Ectodermal cell (in vitro differentiated cells): ENCODE results near the gene MAGI2.

Source experiments
- H3K27ac ChIP-seq: 2 replicates; pipeline ENCODE4 v1.7.0; 2013; ENCODE audit warnings: mild to moderate bottlenecking, low read depth, low read length; ENCODE audit not compliant: insufficient read depth, poor library complexity, severe bottlenecking
- H3K27me3 ChIP-seq: 2 replicates; pipeline ENCODE4 v1.7.0; 2013; ENCODE audit warnings: mild to moderate bottlenecking, low read length; ENCODE audit not compliant: insufficient read depth, control insufficient read depth, poor library complexity, severe bottlenecking
- H3K36me3 ChIP-seq: one replicate; pipeline ENCODE4 v1.7.0; 2013; ENCODE audit warnings: low read length; ENCODE audit not compliant: control insufficient read depth, insufficient read depth
- H3K4me1 ChIP-seq: one replicate; pipeline ENCODE4 v1.7.0; 2013; ENCODE audit warnings: low read length; ENCODE audit not compliant: control insufficient read depth, insufficient read depth
- H3K4me3 ChIP-seq: 2 replicates; pipeline ENCODE4 v1.7.0; 2013; ENCODE audit warnings: low read depth, low read length, control low read depth; ENCODE audit not compliant: insufficient read depth
- H3K9me3 ChIP-seq: 2 replicates; pipeline ENCODE4 v1.7.0; 2013; ENCODE audit warnings: mild to moderate bottlenecking, low read length, moderate library complexity; ENCODE audit not compliant: control insufficient read depth
- WGBS, 2 experiments: methylation state at CpG; one replicate each; pipeline ENCODE4 v1.1.7; 2013; ENCODE audit warnings: missing lambda C conversion rate in 2 of 2; 5-methylcytosine and 5-hydroxymethylcytosine counted together

The MAGI2 gene

DNA sequence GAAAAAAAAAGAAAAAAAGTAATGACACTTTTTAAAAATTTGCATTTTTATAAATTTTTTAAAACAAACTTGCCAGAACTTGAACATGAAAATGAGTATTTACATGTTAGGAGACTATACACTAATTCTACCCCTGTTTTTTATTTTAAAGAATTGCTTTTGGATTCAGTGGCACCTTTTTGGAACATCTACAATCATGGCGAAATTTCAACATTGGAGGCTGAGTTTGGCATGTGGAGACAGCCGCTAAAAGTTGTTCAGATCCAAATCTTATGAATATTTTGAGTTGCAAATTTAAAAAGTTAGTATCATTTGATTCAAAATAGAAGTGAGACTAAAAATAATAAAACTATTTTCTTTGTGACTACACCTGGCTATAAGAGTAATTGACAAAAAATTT, 804.2 kb downstream of the MAGI2 start:
- WGBS, 2 experiments: 96 to 100% methylated on average over 2 of the region's 2 CpGs

DNA sequence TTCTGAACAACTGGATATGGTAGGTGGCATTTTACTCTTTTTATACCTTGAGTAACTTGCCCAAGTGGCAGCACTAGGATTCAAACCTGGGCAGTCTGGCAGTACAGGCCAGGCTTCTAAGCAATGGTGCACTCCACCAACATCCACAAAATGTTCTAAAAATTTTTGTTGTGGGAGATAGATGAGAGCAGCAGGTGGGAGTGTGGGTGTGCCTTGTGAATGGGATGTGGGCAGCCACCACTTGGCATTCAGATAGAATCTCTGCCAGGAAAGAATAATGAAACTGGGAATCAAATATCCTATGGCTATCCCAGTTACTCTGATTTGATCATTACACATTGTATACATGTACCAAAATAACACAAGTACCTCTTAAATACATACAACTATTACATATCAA, 810.7 kb downstream of the MAGI2 start:
- H3K27me3 ChIP-seq: no peaks in the 10 kb centered on the region
- H3K27ac ChIP-seq: no peak overlapping the region
- no peak overlapping the region for H3K4me3 ChIP-seq
- no peaks in the 10 kb centered on the region for H3K9me3 ChIP-seq
- H3K36me3 ChIP-seq: no peaks in the 10 kb centered on the region
- H3K4me1 ChIP-seq: no peaks in the 10 kb centered on the region

More for the DNA sequence above, 804.2 kb downstream of the MAGI2 start:
- Histone ChIP-seq H3K4me3 (no peak overlapping the region), H3K27ac (no peak overlapping the region), H3K27me3 (no peaks in the 10 kb centered on the region), H3K36me3 (no peaks in the 10 kb centered on the region), H3K9me3 (no peaks in the 10 kb centered on the region), H3K4me1 (no peaks in the 10 kb centered on the region)

DNA sequence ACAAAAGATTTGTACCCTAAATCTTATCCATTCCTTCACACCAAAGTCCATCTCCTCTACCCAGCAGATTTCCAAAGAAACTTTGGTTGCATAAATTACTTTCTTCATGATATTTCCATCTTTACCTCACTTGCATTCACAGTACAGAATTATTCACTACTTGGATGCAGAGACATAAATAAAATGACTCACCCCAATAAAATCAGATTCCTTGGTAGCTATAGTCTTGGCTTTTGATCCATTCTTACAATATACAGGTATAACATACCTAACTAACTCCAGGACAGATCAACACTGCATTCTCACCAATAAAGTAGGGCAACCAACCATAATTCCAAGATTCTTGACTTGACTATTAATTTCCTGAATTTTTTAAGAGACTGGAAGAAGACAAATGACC, 815.1 kb downstream of the MAGI2 start:
- Histone ChIP-seq H3K4me3 (no peak overlapping the region), H3K9me3 (no peaks in the 10 kb centered on the region)

DNA sequence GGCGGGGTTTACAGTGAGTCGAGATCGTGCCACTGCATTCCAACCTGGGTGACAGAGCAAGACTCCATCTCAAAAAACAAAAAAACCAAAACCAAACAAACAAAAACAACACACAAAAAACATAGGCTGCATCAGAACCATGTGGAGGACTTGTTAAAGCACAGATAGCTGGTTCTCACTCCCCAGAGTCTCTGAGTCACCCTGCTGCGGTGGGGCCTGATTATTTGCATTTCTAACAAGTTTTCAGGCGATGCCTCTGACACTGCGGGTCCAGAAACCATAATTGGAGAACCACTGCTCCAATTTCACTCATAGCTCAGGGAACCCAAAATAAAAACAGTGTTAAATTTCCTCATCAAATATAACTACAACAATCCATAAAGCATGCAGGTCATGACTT, 816.7 kb downstream of the MAGI2 start:
- H3K27ac ChIP-seq: no peak overlapping the region
- no peaks in the 10 kb centered on the region for H3K36me3 ChIP-seq
- no peaks in the 10 kb centered on the region for H3K4me1 ChIP-seq
- no peaks in the 10 kb centered on the region for H3K9me3 ChIP-seq
- no peak overlapping the region for H3K4me3 ChIP-seq
- WGBS, 2 experiments: 79 to 84% methylated on average over 6 of the region's 6 CpGs
- H3K27me3 ChIP-seq: no peaks in the 10 kb centered on the region

More for the DNA sequence above, 815.1 kb downstream of the MAGI2 start:
- H3K4me1 ChIP-seq: no peaks in the 10 kb centered on the region
- no peaks in the 10 kb centered on the region for H3K36me3 ChIP-seq
- no peaks in the 10 kb centered on the region for H3K27me3 ChIP-seq
- no peak overlapping the region for H3K27ac ChIP-seq

DNA sequence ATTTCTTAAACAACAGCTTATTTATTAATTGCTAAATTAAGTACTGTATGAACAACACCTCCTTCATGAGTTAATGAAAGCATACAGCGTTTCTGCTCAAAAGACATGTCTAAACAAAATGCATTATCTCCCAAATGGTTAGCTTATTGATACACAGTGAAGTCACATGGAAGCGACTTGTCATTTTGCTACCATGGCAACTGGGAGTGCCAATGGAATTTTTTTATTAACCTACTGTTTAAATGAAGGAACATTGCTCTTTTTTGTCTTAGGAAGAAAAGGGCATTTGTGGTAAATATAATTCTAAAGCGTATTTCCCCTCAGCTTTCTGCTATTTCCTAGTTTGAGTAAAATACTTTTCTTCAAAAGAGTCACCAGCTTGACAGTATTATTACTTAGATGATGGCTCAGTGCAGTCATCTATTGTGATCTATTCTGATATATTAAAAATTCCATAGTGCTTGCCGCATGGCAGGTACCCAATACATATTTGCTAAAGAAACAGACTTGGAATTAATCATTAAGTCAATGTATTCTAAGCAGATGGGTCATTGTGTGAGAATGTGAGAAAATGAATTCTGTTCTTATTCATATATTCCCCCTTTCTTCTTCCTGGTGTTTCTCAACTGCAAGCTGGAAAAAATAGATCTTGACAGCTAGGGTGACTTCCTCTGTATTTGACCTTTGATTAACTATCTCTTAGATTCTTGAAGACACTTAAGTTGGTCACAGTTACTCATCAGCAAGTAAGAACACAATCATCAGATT, 818.3 kb downstream of the MAGI2 start:
- Histone ChIP-seq H3K4me1 (no peaks in the 10 kb centered on the region), H3K27me3 (no peaks in the 10 kb centered on the region), H3K4me3 (no peak overlapping the region), H3K27ac (no peak overlapping the region), H3K9me3 (no peaks in the 10 kb centered on the region), H3K36me3 (no peaks in the 10 kb centered on the region)
- 89 to 99% methylated on average over 3 of the region's 4 CpGs for WGBS, 2 experiments

DNA sequence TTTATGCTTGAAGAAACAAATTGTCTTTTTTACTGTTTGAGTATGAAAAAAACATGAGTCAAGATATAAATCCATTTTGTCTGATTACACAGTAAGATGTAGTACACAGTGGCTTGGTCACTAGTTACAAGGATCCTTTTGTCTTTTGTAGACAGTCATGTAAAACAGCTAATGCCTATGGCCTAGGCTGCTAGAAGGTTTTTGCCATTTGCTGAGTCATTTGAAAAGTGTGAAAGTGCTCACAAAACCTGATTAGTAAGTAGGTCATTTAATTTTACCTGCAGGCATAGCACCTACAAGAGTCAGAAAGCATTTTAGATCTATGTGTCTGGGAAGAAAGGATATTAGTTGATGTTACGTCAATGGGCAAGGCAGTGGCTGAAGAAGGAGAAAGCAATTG, 819.4 kb downstream of the MAGI2 start:
- no peaks in the 10 kb centered on the region for H3K4me1 ChIP-seq
- H3K4me3 ChIP-seq: no peak overlapping the region
- H3K27ac ChIP-seq: no peak overlapping the region
- no peaks in the 10 kb centered on the region for H3K9me3 ChIP-seq
- no peaks in the 10 kb centered on the region for H3K36me3 ChIP-seq
- 92 to 93% methylated on average over 1 of the region's 1 CpG for WGBS, 2 experiments
- no peaks in the 10 kb centered on the region for H3K27me3 ChIP-seq

DNA sequence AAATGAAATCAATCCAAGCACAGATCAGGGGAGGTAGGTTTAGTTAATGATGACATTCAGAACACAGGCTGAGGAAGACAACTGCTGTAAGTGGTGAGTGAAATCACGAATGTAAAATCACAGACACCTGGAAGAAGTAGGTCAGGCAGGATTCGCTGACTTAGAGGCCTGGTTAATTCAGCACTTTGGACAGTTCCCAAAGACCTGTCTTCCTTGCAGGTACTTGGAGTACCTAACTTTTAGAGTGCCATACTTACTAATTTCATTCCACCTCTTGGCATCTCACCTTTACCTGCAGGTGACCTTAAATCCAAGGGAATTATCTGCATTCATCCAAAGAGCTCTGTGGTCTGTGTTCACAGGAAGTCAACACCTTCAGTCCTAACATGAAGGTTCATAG, 832.5 kb downstream of the MAGI2 start:
- Histone ChIP-seq H3K4me1 (no peaks in the 10 kb centered on the region), H3K4me3 (no peak overlapping the region), H3K27ac (no peak overlapping the region), H3K36me3 (no peaks in the 10 kb centered on the region), H3K9me3 (no peaks in the 10 kb centered on the region), H3K27me3 (no peaks in the 10 kb centered on the region)
- 62 to 65% methylated on average over 2 of the region's 2 CpGs for WGBS, 2 experiments

DNA sequence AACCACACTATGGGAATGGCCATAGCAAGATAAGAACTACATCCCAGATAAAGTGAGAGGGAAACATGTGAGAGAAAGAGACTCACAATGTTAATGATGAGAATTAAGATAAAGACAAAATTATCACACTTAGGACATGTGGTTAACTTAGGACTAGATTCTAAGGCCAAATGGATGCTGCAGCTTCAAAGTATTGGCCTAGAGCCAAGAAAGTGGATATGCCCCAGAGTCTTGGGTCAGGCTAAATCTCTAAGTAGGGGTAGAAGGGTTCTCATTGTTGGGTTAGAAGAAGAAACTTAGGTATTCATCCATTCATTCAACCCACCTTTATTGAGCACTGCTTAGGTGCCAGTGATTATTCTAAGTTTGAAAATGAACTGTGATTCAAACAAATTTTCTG, 836.9 kb downstream of the MAGI2 start:
- no peak overlapping the region for H3K27ac ChIP-seq
- H3K9me3 ChIP-seq: no peaks in the 10 kb centered on the region
- H3K36me3 ChIP-seq: no peaks in the 10 kb centered on the region
- H3K4me3 ChIP-seq: no peak overlapping the region
- no peaks in the 10 kb centered on the region for H3K27me3 ChIP-seq
- no peaks in the 10 kb centered on the region for H3K4me1 ChIP-seq

DNA sequence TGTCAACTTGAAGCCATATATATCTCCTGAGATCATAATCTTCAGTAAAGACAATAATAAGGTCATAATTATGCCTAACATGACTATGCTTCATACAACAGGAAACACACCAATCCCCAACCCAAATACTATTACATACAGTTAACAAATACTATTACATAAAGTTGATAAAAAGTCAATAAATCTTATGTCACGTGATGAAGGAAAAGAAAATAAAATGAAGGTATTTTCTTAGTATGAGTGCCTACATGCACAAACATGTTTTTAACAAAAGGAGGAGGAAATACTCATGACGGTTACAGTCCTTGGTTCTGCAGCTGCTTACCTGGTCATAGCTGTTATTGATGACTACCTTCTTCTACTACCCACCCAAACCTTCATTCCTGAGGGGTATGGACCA, 844.2 kb downstream of the MAGI2 start:
- Histone ChIP-seq H3K27me3 (no peaks in the 10 kb centered on the region), H3K9me3 (no peaks in the 10 kb centered on the region), H3K4me3 (no peak overlapping the region), H3K4me1 (no peaks in the 10 kb centered on the region), H3K36me3 (no peaks in the 10 kb centered on the region), H3K27ac (no peak overlapping the region)
- WGBS, 2 experiments: 67 to 93% methylated on average over 1 to 2 of the region's 2 CpGs

DNA sequence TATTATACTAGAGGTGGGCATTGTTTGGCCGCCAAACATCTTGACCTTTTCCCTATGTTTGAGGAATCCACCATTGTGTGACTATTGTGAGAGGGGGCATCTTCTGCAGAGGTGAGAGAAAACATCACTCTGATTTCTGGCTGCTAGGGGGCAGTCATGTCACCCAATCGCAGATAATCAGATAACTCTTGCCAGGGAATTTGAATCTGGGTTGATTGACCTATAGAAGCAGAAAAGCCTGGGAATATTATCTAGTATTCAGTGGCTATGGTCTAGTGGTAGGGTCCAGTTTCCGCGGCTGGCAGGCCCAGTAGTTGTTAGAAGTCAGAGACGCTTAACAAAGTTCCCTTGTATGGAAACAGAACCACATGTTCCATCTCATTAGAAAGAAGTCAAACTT, 846.4 kb downstream of the MAGI2 start:
- Histone ChIP-seq H3K27me3 (no peaks in the 10 kb centered on the region), H3K36me3 (no peaks in the 10 kb centered on the region), H3K9me3 (no peaks in the 10 kb centered on the region), H3K4me1 (no peaks in the 10 kb centered on the region), H3K4me3 (no peak overlapping the region), H3K27ac (no peak overlapping the region)
- WGBS, 2 experiments: 77 to 80% methylated on average over 4 to 5 of the region's 5 CpGs

DNA sequence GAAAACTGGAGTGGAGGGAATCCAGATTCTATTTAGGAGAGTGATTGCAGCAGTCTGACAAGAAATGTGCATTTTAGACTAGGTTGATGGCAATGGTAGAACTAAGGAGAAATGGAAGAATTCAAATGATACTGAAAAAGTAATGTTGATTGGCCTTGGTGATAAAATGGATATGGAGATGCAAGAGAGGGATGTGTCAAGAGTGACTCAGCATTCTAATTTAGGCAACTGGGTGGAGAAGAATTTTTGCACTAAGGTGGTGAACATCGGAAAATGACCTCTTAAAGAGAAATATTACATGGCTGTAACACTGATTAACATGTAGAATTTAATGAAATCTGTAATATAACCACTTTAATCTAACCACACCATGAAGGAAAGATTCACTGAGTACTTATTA, 848.3 kb downstream of the MAGI2 start:
- no peaks in the 10 kb centered on the region for H3K27me3 ChIP-seq
- no peaks in the 10 kb centered on the region for H3K9me3 ChIP-seq
- no peaks in the 10 kb centered on the region for H3K4me1 ChIP-seq
- H3K36me3 ChIP-seq: no peaks in the 10 kb centered on the region
- no peak overlapping the region for H3K4me3 ChIP-seq
- WGBS, 2 experiments: 100% methylated on average over 1 of the region's 1 CpG; no CpG with 5 or more reads in 1 of the 2 experiments
- H3K27ac ChIP-seq: no peak overlapping the region
